Inferior parietal cortex (tissue), 1 donor: ENCODE results near the gene TTLL5.

Source experiments
- DNase-seq: peaks from one replicate; pipeline ENCODE4 v3.0.0-alpha.2; 2016; ENCODE audit errors: extremely low spot score

TTLL5 gene

GRCh38 chr14:75861161-75861621 lies 200.1 kb downstream of the TTLL5 start:
- no peak for DNase-seq

GRCh38 chr14:75863221-75863620 lies 202.2 kb downstream of the TTLL5 start:
- no peak for DNase-seq

GRCh38 chr14:75864352-75864751 lies 203.3 kb downstream of the TTLL5 start:
- DNase-seq, result no peak

GRCh38 chr14:75865531-75865930 lies 204.5 kb downstream of the TTLL5 start:
- DNase-seq, result no peak

GRCh38 chr14:75866970-75867369 lies 205.9 kb downstream of the TTLL5 start:
- DNase-seq, result no peak

- DNase-seq, result no peak
Observed at GRCh38 chr14:75871181-75871880, 210.3 kb downstream of the TTLL5 start.

- no peak for DNase-seq
Observed at GRCh38 chr14:75875958-75876357, 214.9 kb downstream of the TTLL5 start.

- peak; percentile 54 for DNase-seq
Observed at GRCh38 chr14:75876530-75876929, 215.5 kb downstream of the TTLL5 start.

- no peak for DNase-seq
Observed at GRCh38 chr14:75877292-75877691, 216.2 kb downstream of the TTLL5 start.

- no peak for DNase-seq
Observed at GRCh38 chr14:75877884-75878283, 216.8 kb downstream of the TTLL5 start.

- DNase-seq, result no peak
Observed at GRCh38 chr14:75879031-75879430, 218.0 kb downstream of the TTLL5 start.

GRCh38 chr14:75880512-75880911 lies 219.5 kb downstream of the TTLL5 start:
- no peak for DNase-seq

- no peak for DNase-seq
Observed at GRCh38 chr14:75881994-75882393, 220.9 kb downstream of the TTLL5 start.

- DNase-seq, result no peak
Observed at GRCh38 chr14:75884198-75884611, 223.2 kb downstream of the TTLL5 start.

- DNase-seq, result no peak
Observed at GRCh38 chr14:75885829-75886228, 224.8 kb downstream of the TTLL5 start.

- no peak for DNase-seq
Observed at GRCh38 chr14:75886636-75887348, 225.7 kb downstream of the TTLL5 start.

GRCh38 chr14:75888945-75889344 lies 227.9 kb downstream of the TTLL5 start:
- no peak for DNase-seq

- no peak for DNase-seq
Observed at GRCh38 chr14:75896341-75896740, 235.3 kb downstream of the TTLL5 start.

- no peak for DNase-seq
Observed at GRCh38 chr14:75904311-75904710, 243.3 kb downstream of the TTLL5 start.

GRCh38 chr14:75905147-75905904 lies 244.3 kb downstream of the TTLL5 start:
- DNase-seq, result no peak

- no peak for DNase-seq
Observed at GRCh38 chr14:75906228-75906627, 245.2 kb downstream of the TTLL5 start.

GRCh38 chr14:75906680-75907280 lies 245.7 kb downstream of the TTLL5 start:
- peak; percentile 93 for DNase-seq
